Mucosa of stomach (tissue), 1 donor: ENCODE results near the gene PNPO.
"Not testable (repeated sequence)": the region's sequence is repeated elsewhere in the genome, so short reads cannot be mapped to it uniquely, and the experiment has no call there.

ENCODE experiments used
- H3K27me3 ChIP-seq: one replicate; pipeline ENCODE4 v1.7.0; 2013; ENCODE audit warnings: mild to moderate bottlenecking, low read length; ENCODE audit not compliant: control insufficient read depth, insufficient read depth
- H3K36me3 ChIP-seq: one replicate; pipeline ENCODE4 v1.7.0; 2013; ENCODE audit warnings: low read length; ENCODE audit not compliant: control insufficient read depth, insufficient read depth
- H3K4me1 ChIP-seq: one replicate; pipeline ENCODE4 v1.7.0; 2013; ENCODE audit warnings: mild to moderate bottlenecking, low read length; ENCODE audit not compliant: control insufficient read depth, insufficient read depth
- H3K4me3 ChIP-seq: one replicate; pipeline ENCODE4 v1.7.0; 2013; ENCODE audit warnings: low read length
- H3K9ac ChIP-seq: one replicate; pipeline ENCODE4 v1.7.0; 2013; ENCODE audit warnings: mild to moderate bottlenecking, low read length, moderate library complexity
- H3K9me3 ChIP-seq: one replicate; pipeline ENCODE4 v1.7.0; 2013; ENCODE audit warnings: mild to moderate bottlenecking, low read length, moderate library complexity; ENCODE audit not compliant: control insufficient read depth
- donor health status: Pancreatic carcinoma.

Gene PNPO

GRCh38 chr17:47905221-47905733, 36.1 kb upstream of the PNPO start:
- no peak overlapping the region for H3K4me3 ChIP-seq
- H3K9ac ChIP-seq: no peak overlapping the region

GRCh38 chr17:47906443-47906842, 34.9 kb upstream of the PNPO start:
- Histone ChIP-seq H3K9ac (no peak overlapping the region), H3K36me3 (no peaks in the 10 kb centered on the region), H3K4me3 (no peak overlapping the region), H3K9me3 (no peaks in the 10 kb centered on the region), H3K4me1 (no peaks in the 10 kb centered on the region), H3K27me3 (no peaks in the 10 kb centered on the region)

More at GRCh38 chr17:47905221-47905733, 36.1 kb upstream of the PNPO start:
- Histone ChIP-seq H3K36me3 (no peaks in the 10 kb centered on the region), H3K4me1 (no peaks in the 10 kb centered on the region), H3K9me3 (no peaks in the 10 kb centered on the region), H3K27me3 (no peaks in the 10 kb centered on the region)

GRCh38 chr17:47907932-47908562, 33.3 kb upstream of the PNPO start:
- no peaks in the 10 kb centered on the region for H3K4me1 ChIP-seq
- H3K4me3 ChIP-seq: no peak overlapping the region
- no peaks in the 10 kb centered on the region for H3K36me3 ChIP-seq
- H3K27me3 ChIP-seq: no peaks in the 10 kb centered on the region
- H3K9ac ChIP-seq: no peak overlapping the region
- no peaks in the 10 kb centered on the region for H3K9me3 ChIP-seq

GRCh38 chr17:47913050-47913449, 28.3 kb upstream of the PNPO start:
- no peak overlapping the region for H3K4me3 ChIP-seq

GRCh38 chr17:47914306-47914948, 26.9 kb upstream of the PNPO start:
- Histone ChIP-seq H3K4me3 (no peak overlapping the region), H3K9ac (no peak overlapping the region), H3K9me3 (no peaks in the 10 kb centered on the region), H3K4me1 (no peaks in the 10 kb centered on the region), H3K36me3 (no peaks in the 10 kb centered on the region), H3K27me3 (no peaks in the 10 kb centered on the region)

More at GRCh38 chr17:47913050-47913449, 28.3 kb upstream of the PNPO start:
- no peaks in the 10 kb centered on the region for H3K36me3 ChIP-seq
- H3K4me1 ChIP-seq: no peaks in the 10 kb centered on the region
- no peaks in the 10 kb centered on the region for H3K27me3 ChIP-seq
- H3K9me3 ChIP-seq: no peaks in the 10 kb centered on the region
- H3K9ac ChIP-seq: no peak overlapping the region

- H3K4me1 ChIP-seq: no peaks in the 10 kb centered on the region
- H3K36me3 ChIP-seq: no peaks in the 10 kb centered on the region
- no peak overlapping the region for H3K9ac ChIP-seq
- H3K4me3 ChIP-seq: no peak overlapping the region
- H3K27me3 ChIP-seq: no peaks in the 10 kb centered on the region
- no peaks in the 10 kb centered on the region for H3K9me3 ChIP-seq
Measured at GRCh38 chr17:47915776-47916398, 25.5 kb upstream of the PNPO start.

GRCh38 chr17:47916489-47917208, 24.7 kb upstream of the PNPO start:
- no peaks in the 10 kb centered on the region for H3K9me3 ChIP-seq
- H3K4me3 ChIP-seq: no peak overlapping the region
- H3K36me3 ChIP-seq: no peaks in the 10 kb centered on the region
- no peaks in the 10 kb centered on the region for H3K27me3 ChIP-seq
- no peak overlapping the region for H3K9ac ChIP-seq
- H3K4me1 ChIP-seq: no peaks in the 10 kb centered on the region

- Histone ChIP-seq H3K36me3 (no peaks in the 10 kb centered on the region), H3K4me3 (no peak overlapping the region), H3K27me3 (no peaks in the 10 kb centered on the region), H3K9ac (no peak overlapping the region), H3K4me1 (no peaks in the 10 kb centered on the region), H3K9me3 (no peaks in the 10 kb centered on the region)
Measured at GRCh38 chr17:47917581-47917980, 23.8 kb upstream of the PNPO start.

- H3K4me3 ChIP-seq: no peak overlapping the region
- H3K9ac ChIP-seq: no peak overlapping the region
- no peaks in the 10 kb centered on the region for H3K4me1 ChIP-seq
- no peaks in the 10 kb centered on the region for H3K9me3 ChIP-seq
- H3K27me3 ChIP-seq: no peaks in the 10 kb centered on the region
- peaks cover under 1% of the 10 kb centered on the region for H3K36me3 ChIP-seq
Measured at GRCh38 chr17:47918006-47918405, 23.4 kb upstream of the PNPO start.

- Histone ChIP-seq H3K36me3 (peaks cover 5% of the 10 kb centered on the region), H3K27me3 (no peaks in the 10 kb centered on the region), H3K9me3 (no peaks in the 10 kb centered on the region), H3K4me3 (no peak overlapping the region), H3K4me1 (no peaks in the 10 kb centered on the region), H3K9ac (no peak overlapping the region)
Measured at GRCh38 chr17:47918991-47919390, 22.4 kb upstream of the PNPO start.

- not testable (repeated sequence) for H3K9ac ChIP-seq, H3K4me3 ChIP-seq, H3K36me3 ChIP-seq, H3K4me1 ChIP-seq, H3K9me3 ChIP-seq, H3K27me3 ChIP-seq
Measured at GRCh38 chr17:47919889-47920288, 21.5 kb upstream of the PNPO start.
